Body of pancreas (tissue), 4 donors: ENCODE measurements around the gene DNM3. TPM values are rescaled to one million over a fixed set of nuclear protein-coding genes. Genes with fewer than 3 reads are reported as not detected.
A peak's percentile ranks its signal among the peaks of the same experiment; 100 is the strongest.

Source experiments
- ATAC-seq: fragments of 150-250 bp; one replicate; pipeline ENCODE4 v1.9.1; 2016
- DNase-seq, 4 donors: peaks; one replicate each; pipeline ENCODE4 v3.0.0-alpha.2; 2019
- H3K27ac ChIP-seq, 4 donors: fragments of 200-600 bp; sonication (generic); 1 replicate in 3 of 4; 2 replicates in 1 of 4; pipeline versions ENCODE4 v1.5.1 to v1.6.1; 2016 to 2019; ENCODE audit warnings: mild to moderate bottlenecking in 1 of 4, mixed read lengths in 1 of 4, moderate library complexity in 1 of 4
- H3K27me3 ChIP-seq, 2 donors: fragments of 200-600 bp; sonication (generic); one replicate each; pipeline ENCODE4 v1.6.0; 2016; ENCODE audit warnings: mild to moderate bottlenecking in 1 of 2
- H3K36me3 ChIP-seq, 2 donors: fragments of 200-600 bp; sonication (generic); replicated peaks in 1 of 2; 2 replicates each; pipeline ENCODE4 v1.5.1; 2016; ENCODE audit warnings: low read depth in 2 of 2; ENCODE audit not compliant: insufficient read depth in 1 of 2
- H3K4me1 ChIP-seq: fragments of 200-600 bp; sonication (generic); one replicate; pipeline ENCODE4 v1.6.0; 2016
- H3K4me3 ChIP-seq, 2 donors: fragments of 200-600 bp; sonication (generic); 1 replicate in 1 of 2; 2 replicates in 1 of 2; pipeline ENCODE4 v1.5.1; 2016 to 2019
- H3K9me3 ChIP-seq, 3 donors: fragments of 200-600 bp; sonication (generic); 1 replicate in 2 of 3; 2 replicates in 1 of 3; pipeline ENCODE4 v1.5.1; 2016
- CTCF ChIP-seq, 7 experiments: fragments of 450-650 bp in 4 of 7; fragments of 200-600 bp in 3 of 7; sonication (generic) in 3 of 7; IDR thresholded peaks; one replicate each; pipeline ENCODE4 v1.5.1; 2016 to 2019; ENCODE audit warnings: antibody characterized with exemption in 7 of 7
- POLR2A ChIP-seq, 3 donors: fragments of 450-650 bp; IDR thresholded peaks; one replicate each; pipeline ENCODE4 v1.6.1; 2016; ENCODE audit warnings: antibody characterized with exemption in 3 of 3, mild to moderate bottlenecking in 2 of 3
- WGBS, 2 donors: methylation state at CpG; one replicate each; pipeline ENCODE4 v1.1.5; 2017; 5-methylcytosine and 5-hydroxymethylcytosine counted together
- intact Hi-C: fragments of 100-400 bp; cut with DNase I; formaldehyde crosslinking; loops from one replicate; pipeline ENCODE4 v1.15.1; 2023
- total RNA-seq, 2 donors: library from RNA; depleted of rRNA; stranded (reverse); fragments of >200 nt; gene quantifications; one replicate each; pipeline ENCODE4 v1.1.0, GENCODE V29; 2016

The DNM3 gene
- total RNA-seq, 2 donors from 2014 or later, result 2.9 to 4.0 TPM

- ATAC-seq (peak; percentile 89), DNase-seq (peak; percentile 51 to 79 (median 63))
- no peaks in the 10 kb centered on the region for H3K27me3 ChIP-seq
- no peaks in the 10 kb centered on the region for H3K36me3 ChIP-seq
- peaks cover 51% of the 10 kb centered on the region for H3K4me1 ChIP-seq
- no peaks in the 10 kb centered on the region for H3K9me3 ChIP-seq
- WGBS, 2 donors, result 6 to 12% methylated on average over 2 of the region's 2 CpGs
- intact Hi-C loops, result no loop called here
- no peak overlapping the region for H3K4me3 ChIP-seq
- peak overlapping the region; percentile 62 to 84 (median 71) for H3K27ac ChIP-seq
- TF ChIP-seq CTCF (IDR thresholded peaks at IDR 0.05), result peak in 1 of 7 experiments; percentile 4
- peak in 1 of 3 donors; percentile 26 for TF ChIP-seq POLR2A (IDR thresholded peaks at IDR 0.05)
These were observed 609.7 kb downstream of the DNM3 start for GRCh38 chr1:172451002-172451443.

- intact Hi-C loops, result no loop called here
- WGBS, 2 donors, result 79 to 85% methylated on average over 7 of the region's 7 CpGs
- H3K27me3 ChIP-seq, result no peaks in the 10 kb centered on the region
- H3K9me3 ChIP-seq, result no peaks in the 10 kb centered on the region
- no peaks in the 10 kb centered on the region for H3K36me3 ChIP-seq
- DNase-seq (peak in 1 of 4 donors; percentile 22), ATAC-seq (no peak)
- H3K4me3 ChIP-seq, result no peak overlapping the region
- TF ChIP-seq CTCF (IDR thresholded peaks at IDR 0.05) (no peak), POLR2A (IDR thresholded peaks at IDR 0.05) (no peak)
- H3K27ac ChIP-seq, result peak overlapping the region; percentile 7 to 74 (median 42)
- H3K4me1 ChIP-seq, result peaks cover 61% of the 10 kb centered on the region
These were observed 611.3 kb downstream of the DNM3 start for GRCh38 chr1:172452536-172453152.

- 47 to 48% methylated on average over 6 of the region's 6 CpGs for WGBS, 2 donors
- Histone ChIP-seq H3K4me3 (no peak overlapping the region), H3K36me3 (no peaks in the 10 kb centered on the region), H3K27ac (peak overlapping the region; percentile 15 to 74 (median 42)), H3K4me1 (peaks cover 62% of the 10 kb centered on the region), H3K27me3 (no peaks in the 10 kb centered on the region), H3K9me3 (no peaks in the 10 kb centered on the region)
- DNase-seq (peak in 1 of 4 donors; percentile 29), ATAC-seq (no peak)
- TF ChIP-seq CTCF (IDR thresholded peaks at IDR 0.05) (no peak), POLR2A (IDR thresholded peaks at IDR 0.05) (no peak)
- intact Hi-C loops, result no loop called here
These were observed 611.9 kb downstream of the DNM3 start for GRCh38 chr1:172453153-172453545.

GRCh38 chr1:172453607-172454006 is 612.3 kb downstream of the DNM3 start:
- intact Hi-C loops, result no loop called here
- 36 to 48% methylated on average over 1 of the region's 1 CpG for WGBS, 2 donors

More at GRCh38 chr1:172453607-172454006, 612.3 kb downstream of the DNM3 start:
- peak overlapping the region in 2 of 4 donors; percentile 15 to 74 for H3K27ac ChIP-seq
- H3K27me3 ChIP-seq, result no peaks in the 10 kb centered on the region
- no peak for DNase-seq
- no peak overlapping the region for H3K4me3 ChIP-seq
- TF ChIP-seq CTCF (IDR thresholded peaks at IDR 0.05) (no peak), POLR2A (IDR thresholded peaks at IDR 0.05) (no peak)
- ATAC-seq, result no peak
- H3K9me3 ChIP-seq, result no peaks in the 10 kb centered on the region
- H3K4me1 ChIP-seq, result peaks cover 62% of the 10 kb centered on the region
- H3K36me3 ChIP-seq, result no peaks in the 10 kb centered on the region
